ENCODE data around the gene PLD4.

GRCh38 chr14:104937694-104938365, 13.2 kb downstream of the PLD4 start:
- TF ChIP-seq, protein P1, sequence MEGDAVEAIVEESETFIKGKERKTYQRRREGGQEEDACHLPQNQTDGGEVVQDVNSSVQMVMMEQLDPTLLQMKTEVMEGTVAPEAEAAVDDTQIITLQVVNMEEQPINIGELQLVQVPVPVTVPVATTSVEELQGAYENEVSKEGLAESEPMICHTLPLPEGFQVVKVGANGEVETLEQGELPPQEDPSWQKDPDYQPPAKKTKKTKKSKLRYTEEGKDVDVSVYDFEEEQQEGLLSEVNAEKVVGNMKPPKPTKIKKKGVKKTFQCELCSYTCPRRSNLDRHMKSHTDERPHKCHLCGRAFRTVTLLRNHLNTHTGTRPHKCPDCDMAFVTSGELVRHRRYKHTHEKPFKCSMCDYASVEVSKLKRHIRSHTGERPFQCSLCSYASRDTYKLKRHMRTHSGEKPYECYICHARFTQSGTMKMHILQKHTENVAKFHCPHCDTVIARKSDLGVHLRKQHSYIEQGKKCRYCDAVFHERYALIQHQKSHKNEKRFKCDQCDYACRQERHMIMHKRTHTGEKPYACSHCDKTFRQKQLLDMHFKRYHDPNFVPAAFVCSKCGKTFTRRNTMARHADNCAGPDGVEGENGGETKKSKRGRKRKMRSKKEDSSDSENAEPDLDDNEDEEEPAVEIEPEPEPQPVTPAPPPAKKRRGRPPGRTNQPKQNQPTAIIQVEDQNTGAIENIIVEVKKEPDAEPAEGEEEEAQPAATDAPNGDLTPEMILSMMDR (conservative IDR thresholded peaks at IDR 0.05; ENCODE audit: low read depth in 2 of 2), result no peak
- TF ChIP-seq EZH2phosphoT487 (IDR thresholded peaks at IDR 0.05; ENCODE audit: unreplicated experiment) (no peak), CREB1 (CRISPR knock-in tag; IDR thresholded peaks at IDR 0.05; ENCODE audit: low read depth) (no peak), POLR2AphosphoS5 (IDR thresholded peaks at IDR 0.05; ENCODE audit: low read depth) (no peak), EZH2 (IDR thresholded peaks at IDR 0.05; ENCODE audit: low read depth, unreplicated experiment) (no peak)
- TF ChIP-seq, protein P2, sequence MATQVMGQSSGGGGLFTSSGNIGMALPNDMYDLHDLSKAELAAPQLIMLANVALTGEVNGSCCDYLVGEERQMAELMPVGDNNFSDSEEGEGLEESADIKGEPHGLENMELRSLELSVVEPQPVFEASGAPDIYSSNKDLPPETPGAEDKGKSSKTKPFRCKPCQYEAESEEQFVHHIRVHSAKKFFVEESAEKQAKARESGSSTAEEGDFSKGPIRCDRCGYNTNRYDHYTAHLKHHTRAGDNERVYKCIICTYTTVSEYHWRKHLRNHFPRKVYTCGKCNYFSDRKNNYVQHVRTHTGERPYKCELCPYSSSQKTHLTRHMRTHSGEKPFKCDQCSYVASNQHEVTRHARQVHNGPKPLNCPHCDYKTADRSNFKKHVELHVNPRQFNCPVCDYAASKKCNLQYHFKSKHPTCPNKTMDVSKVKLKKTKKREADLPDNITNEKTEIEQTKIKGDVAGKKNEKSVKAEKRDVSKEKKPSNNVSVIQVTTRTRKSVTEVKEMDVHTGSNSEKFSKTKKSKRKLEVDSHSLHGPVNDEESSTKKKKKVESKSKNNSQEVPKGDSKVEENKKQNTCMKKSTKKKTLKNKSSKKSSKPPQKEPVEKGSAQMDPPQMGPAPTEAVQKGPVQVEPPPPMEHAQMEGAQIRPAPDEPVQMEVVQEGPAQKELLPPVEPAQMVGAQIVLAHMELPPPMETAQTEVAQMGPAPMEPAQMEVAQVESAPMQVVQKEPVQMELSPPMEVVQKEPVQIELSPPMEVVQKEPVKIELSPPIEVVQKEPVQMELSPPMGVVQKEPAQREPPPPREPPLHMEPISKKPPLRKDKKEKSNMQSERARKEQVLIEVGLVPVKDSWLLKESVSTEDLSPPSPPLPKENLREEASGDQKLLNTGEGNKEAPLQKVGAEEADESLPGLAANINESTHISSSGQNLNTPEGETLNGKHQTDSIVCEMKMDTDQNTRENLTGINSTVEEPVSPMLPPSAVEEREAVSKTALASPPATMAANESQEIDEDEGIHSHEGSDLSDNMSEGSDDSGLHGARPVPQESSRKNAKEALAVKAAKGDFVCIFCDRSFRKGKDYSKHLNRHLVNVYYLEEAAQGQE (IDR thresholded peaks at IDR 0.05; ENCODE audit: unreplicated experiment), result no peak
